Esophagus squamous epithelium (tissue), 5 donors: ENCODE measurements around the gene PDLIM5. TPM values are rescaled to one million over a fixed set of nuclear protein-coding genes. Genes with fewer than 3 reads are reported as not detected.
A peak's percentile ranks its signal among the peaks of the same experiment; 100 is the strongest.
"Not testable (repeated sequence)": the region's sequence is repeated elsewhere in the genome, so short reads cannot be mapped to it uniquely, and the experiment has no call there.

ENCODE experiments used
- DNase-seq: peaks from one replicate; lab custom pipeline; 2025; lab: John Stamatoyannopoulos, UW
- H3K27ac ChIP-seq, 4 donors: fragments of 200-600 bp; sonication (generic); one replicate each; pipeline ENCODE4 v1.5.1; 2016 to 2019; ENCODE audit warnings: mild to moderate bottlenecking in 1 of 4
- H3K27me3 ChIP-seq, 4 donors: fragments of 200-600 bp; sonication (generic); 1 replicate in 3 of 4; 2 replicates in 1 of 4; pipeline versions ENCODE4 v1.5.1 to v1.6.0; 2017 to 2021; ENCODE audit warnings: antibody characterized with exemption in 1 of 4
- H3K36me3 ChIP-seq, 3 donors: fragments of 200-600 bp; sonication (generic); one replicate each; pipeline ENCODE4 v1.5.1; 2016 to 2019
- H3K4me1 ChIP-seq, 3 donors: fragments of 200-600 bp; sonication (generic); one replicate each; pipeline ENCODE4 v1.5.1; 2017 to 2019
- H3K4me3 ChIP-seq, 4 donors: fragments of 200-600 bp; sonication (generic); 1 replicate in 3 of 4; 2 replicates in 1 of 4; pipeline ENCODE4 v1.5.1; 2016 to 2019; ENCODE audit warnings: mild to moderate bottlenecking in 2 of 4, moderate library complexity in 1 of 4
- H3K9me3 ChIP-seq, 3 donors: fragments of 200-600 bp; sonication (generic); one replicate each; pipeline ENCODE4 v1.5.1; 2016 to 2019
- POLR2A ChIP-seq, 4 donors: fragments of 450-650 bp; IDR thresholded peaks; one replicate each; pipeline ENCODE4 v1.6.1; 2017; ENCODE audit warnings: antibody characterized with exemption in 4 of 4, mild to moderate bottlenecking in 4 of 4, moderate library complexity in 3 of 4
- WGBS, 2 donors: methylation state at CpG; one replicate each; pipeline ENCODE4 v1.1.5; 2018; 5-methylcytosine and 5-hydroxymethylcytosine counted together
- intact Hi-C: fragments of 100-400 bp; cut with DNase I; formaldehyde crosslinking; loops from one replicate; pipeline ENCODE4 v1.15.0; 2022
- total RNA-seq, 4 donors: library from RNA; depleted of rRNA; stranded (reverse); fragments of >200 nt; gene quantifications; one replicate each; pipeline ENCODE4 v1.1.0, GENCODE V29; 2016
- TF ChIP-seq, protein P1 (sequence below), 6 experiments: fragments of 450-650 bp in 4 of 6; fragments of 200-600 bp in 2 of 6; sonication (generic) in 2 of 6; IDR thresholded peaks; one replicate each; pipeline ENCODE4 v1.5.1; 2016 to 2019; ENCODE audit warnings: antibody characterized with exemption in 6 of 6, mild to moderate bottlenecking in 4 of 6, moderate library complexity in 4 of 6
- donor health status: DM: yes; HTN: yes; CAD: no.

Gene PDLIM5
- total RNA-seq, 4 donors from 2014 or later: 57.0 to 204 (median 157) TPM

- Histone ChIP-seq H3K4me1 (peaks cover 4 to 40% (median 14%) of the 10 kb centered on the region in 3 donors), H3K4me3 (no peak overlapping the region), H3K36me3 (peaks cover 0 to 17% (median 0%) of the 10 kb centered on the region in 3 donors), H3K27ac (peak overlapping the region; percentile 13 to 72 (median 36)), H3K9me3 (no peaks in the 10 kb centered on the region), H3K27me3 (no peaks in the 10 kb centered on the region)
- TF ChIP-seq POLR2A (IDR thresholded peaks at IDR 0.05): no peak
- TF ChIP-seq, protein P1, sequence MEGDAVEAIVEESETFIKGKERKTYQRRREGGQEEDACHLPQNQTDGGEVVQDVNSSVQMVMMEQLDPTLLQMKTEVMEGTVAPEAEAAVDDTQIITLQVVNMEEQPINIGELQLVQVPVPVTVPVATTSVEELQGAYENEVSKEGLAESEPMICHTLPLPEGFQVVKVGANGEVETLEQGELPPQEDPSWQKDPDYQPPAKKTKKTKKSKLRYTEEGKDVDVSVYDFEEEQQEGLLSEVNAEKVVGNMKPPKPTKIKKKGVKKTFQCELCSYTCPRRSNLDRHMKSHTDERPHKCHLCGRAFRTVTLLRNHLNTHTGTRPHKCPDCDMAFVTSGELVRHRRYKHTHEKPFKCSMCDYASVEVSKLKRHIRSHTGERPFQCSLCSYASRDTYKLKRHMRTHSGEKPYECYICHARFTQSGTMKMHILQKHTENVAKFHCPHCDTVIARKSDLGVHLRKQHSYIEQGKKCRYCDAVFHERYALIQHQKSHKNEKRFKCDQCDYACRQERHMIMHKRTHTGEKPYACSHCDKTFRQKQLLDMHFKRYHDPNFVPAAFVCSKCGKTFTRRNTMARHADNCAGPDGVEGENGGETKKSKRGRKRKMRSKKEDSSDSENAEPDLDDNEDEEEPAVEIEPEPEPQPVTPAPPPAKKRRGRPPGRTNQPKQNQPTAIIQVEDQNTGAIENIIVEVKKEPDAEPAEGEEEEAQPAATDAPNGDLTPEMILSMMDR (IDR thresholded peaks at IDR 0.05): no peak
- DNase-seq: no peak
- 26 to 60% methylated on average over 2 of the region's 2 CpGs for WGBS, 2 donors
- intact Hi-C loops: no loop called here
Measured at GRCh38 chr4:94507281-94507680, 55.5 kb downstream of the PDLIM5 start.

DNA sequence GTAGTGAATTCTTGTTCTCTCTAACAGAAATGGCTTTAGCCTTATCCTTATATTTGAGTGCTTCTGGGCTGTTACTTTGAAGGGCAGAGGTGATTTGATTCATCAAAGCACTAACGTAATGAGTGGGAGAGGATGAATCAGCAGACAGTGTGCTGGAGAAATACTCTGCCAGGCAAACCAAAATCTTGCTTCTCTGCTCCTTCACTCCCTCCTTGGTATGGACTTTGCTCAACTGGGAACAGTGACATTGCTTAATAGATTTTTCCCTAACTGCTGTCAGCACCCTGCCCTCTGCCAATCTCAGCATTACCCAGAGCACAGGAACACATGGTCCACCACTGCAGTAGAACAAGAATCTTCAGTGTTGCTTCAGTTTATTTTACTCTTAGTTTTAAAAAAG lies 56.0 kb downstream of the PDLIM5 start:
- WGBS, 2 donors: 0% methylated on average over 1 of the region's 1 CpG
- DNase-seq: no peak
- Histone ChIP-seq H3K4me1 (peaks cover 4 to 40% (median 14%) of the 10 kb centered on the region in 3 donors), H3K27me3 (no peaks in the 10 kb centered on the region), H3K9me3 (no peaks in the 10 kb centered on the region), H3K4me3 (no peak overlapping the region), H3K27ac (peak overlapping the region; percentile 13 to 72 (median 36)), H3K36me3 (peaks cover 0 to 17% (median 0%) of the 10 kb centered on the region in 3 donors)
- intact Hi-C loops: no loop called here
- TF ChIP-seq POLR2A (IDR thresholded peaks at IDR 0.05): no peak
- TF ChIP-seq, protein P1 (IDR thresholded peaks at IDR 0.05): no peak

- TF ChIP-seq POLR2A (IDR thresholded peaks at IDR 0.05): no peak
- TF ChIP-seq, protein P1 (IDR thresholded peaks at IDR 0.05): no peak
Measured at GRCh38 chr4:94508296-94508695, 56.6 kb downstream of the PDLIM5 start.

DNA sequence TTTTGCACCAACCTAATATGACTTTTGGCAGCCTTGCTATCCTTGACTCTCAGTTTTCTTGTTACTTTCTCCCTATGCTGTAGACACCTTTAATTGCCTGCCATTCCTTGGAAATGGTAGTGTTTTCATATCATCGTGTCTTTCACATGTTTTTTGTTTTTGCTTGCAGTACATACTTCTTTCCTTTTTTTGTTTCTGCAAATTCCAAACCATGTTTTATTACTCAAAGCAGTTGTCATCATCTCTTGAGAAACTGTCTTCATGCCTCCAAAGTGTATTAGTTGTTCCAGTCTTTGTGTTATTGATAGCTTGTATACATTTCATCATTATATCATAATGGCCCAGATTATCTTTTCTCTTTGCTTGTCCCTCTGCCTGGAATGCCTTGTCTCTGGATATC lies 57.1 kb downstream of the PDLIM5 start:
- 55 to 71% methylated on average over 1 of the region's 1 CpG for whole genome bisulfite sequencing, 2 donors

More at GRCh38 chr4:94508296-94508695, 56.6 kb downstream of the PDLIM5 start:
- Histone ChIP-seq H3K27ac (peak overlapping the region in 3 of 4 donors; percentile 49 to 72 (median 62)), H3K36me3 (peaks cover 0 to 17% (median 0%) of the 10 kb centered on the region in 3 donors), H3K4me1 (peaks cover 4 to 40% (median 14%) of the 10 kb centered on the region in 3 donors), H3K4me3 (no peak overlapping the region), H3K27me3 (no peaks in the 10 kb centered on the region), H3K9me3 (no peaks in the 10 kb centered on the region)
- 47 to 56% methylated on average over 1 of the region's 1 CpG for WGBS, 2 donors
- no peak for DNase-seq
- intact Hi-C loops: no loop called here

DNA sequence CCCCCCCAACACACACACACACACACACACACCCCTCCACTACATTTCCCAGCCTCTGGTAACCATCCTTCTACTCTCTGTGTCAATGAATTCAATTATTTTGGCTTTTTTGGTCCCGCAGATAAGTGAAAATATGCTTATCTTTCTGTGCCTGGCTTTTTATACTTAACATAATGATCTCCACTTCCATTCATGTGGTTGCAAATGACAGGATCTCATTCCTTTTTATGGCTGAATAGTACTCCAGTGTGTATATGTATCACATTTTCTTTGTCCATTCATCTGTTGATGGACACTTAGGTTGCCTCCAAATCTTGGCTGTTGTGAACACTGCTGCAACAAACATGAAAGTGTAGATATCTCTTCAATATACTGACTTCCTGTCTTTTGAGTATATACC lies 59.8 kb downstream of the PDLIM5 start:
- intact Hi-C loops: no loop called here
- DNase-seq: no peak
- 96 to 100% methylated on average over 1 of the region's 1 CpG for WGBS, 2 donors
- Histone ChIP-seq H3K36me3 (peaks cover 0 to 17% (median 0%) of the 10 kb centered on the region in 3 donors), H3K4me1 (peaks cover 4 to 47% (median 14%) of the 10 kb centered on the region in 3 donors), H3K27me3 (no peaks in the 10 kb centered on the region), H3K4me3 (no peak overlapping the region), H3K27ac (no peak overlapping the region), H3K9me3 (no peaks in the 10 kb centered on the region)
- no peak for TF ChIP-seq POLR2A (IDR thresholded peaks at IDR 0.05)
- TF ChIP-seq, protein P1 (IDR thresholded peaks at IDR 0.05): no peak

More for the DNA sequence above, 57.1 kb downstream of the PDLIM5 start:
- Histone ChIP-seq H3K4me1 (peaks cover 4 to 40% (median 14%) of the 10 kb centered on the region in 3 donors), H3K4me3 (no peak overlapping the region), H3K36me3 (peaks cover 0 to 17% (median 0%) of the 10 kb centered on the region in 3 donors), H3K27me3 (no peaks in the 10 kb centered on the region), H3K9me3 (no peaks in the 10 kb centered on the region), H3K27ac (peak overlapping the region in 2 of 4 donors; percentile 62 to 72)
- intact Hi-C loops: no loop called here
- TF ChIP-seq POLR2A (IDR thresholded peaks at IDR 0.05): no peak
- no peak for DNase-seq

GRCh38 chr4:94513532-94513931 lies 61.8 kb downstream of the PDLIM5 start:
- intact Hi-C loops, H3K9me3 ChIP-seq, H3K27ac ChIP-seq, H3K27me3 ChIP-seq, H3K4me3 ChIP-seq, DNase-seq: not testable (repeated sequence)
- 87 to 91% methylated on average over 2 of the region's 2 CpGs for WGBS, 2 donors
- Histone ChIP-seq H3K36me3 (peaks cover 0 to 11% (median 0%) of the 10 kb centered on the region in 3 donors), H3K4me1 (peaks cover 0 to 33% (median 7%) of the 10 kb centered on the region in 3 donors)
